Activated B cell treated with CpG ODN at 0.5 μM for 24 hours (primary cell): ENCODE results near the gene NIBAN1. TPM values are rescaled to one million over a fixed set of nuclear protein-coding genes. Genes with fewer than 3 reads are reported as not detected.

Experiments
- ATAC-seq: fragments of 200-7000 bp; cut with Tn5 transposase; one replicate; pipeline ENCODE4 v1.10.0; 2021; ENCODE audit warnings: low read depth, mild to moderate bottlenecking, moderate library complexity
- CTCF ChIA-PET: fragments of 350-600 bp; sonication (Branson Sonifier 250); formaldehyde crosslinking; loops from one replicate; lab custom pipeline; 2021; ENCODE audit warnings: antibody characterized with exemption; lab: Charles Lee
- POLR2A ChIA-PET: fragments of 350-600 bp; sonication (Branson Sonifier 250); formaldehyde crosslinking; loops from one replicate; lab custom pipeline; 2021; ENCODE audit warnings: antibody characterized with exemption; lab: Charles Lee
- DNase-seq: peaks from one replicate; pipeline ENCODE4 v3.0.0; 2022
- H3K27ac Mint-ChIP-seq: one replicate; pipeline ENCODE4 v1.8.0; 2020; ENCODE audit warnings: mixed read lengths
- H3K27me3 Mint-ChIP-seq: one replicate; pipeline ENCODE4 v1.8.0; 2021; ENCODE audit warnings: mixed read lengths
- H3K36me3 Mint-ChIP-seq: one replicate; pipeline ENCODE4 v1.8.0; 2021; ENCODE audit warnings: low read depth, mixed read lengths
- H3K4me1 Mint-ChIP-seq: one replicate; pipeline ENCODE4 v1.8.0; 2021; ENCODE audit warnings: mixed read lengths
- H3K4me3 Mint-ChIP-seq: one replicate; pipeline ENCODE4 v1.8.0; 2020; ENCODE audit warnings: mild to moderate bottlenecking, mixed read lengths
- H3K9me3 Mint-ChIP-seq: one replicate; pipeline ENCODE4 v1.8.0; 2020; ENCODE audit warnings: mixed read lengths
- intact Hi-C: fragments of 100-400 bp; cut with micrococcal nuclease; formaldehyde crosslinking; loops from one replicate; pipeline ENCODE4 v1.15.1; 2024
- total RNA-seq: library from RNA; stranded (reverse); gene quantifications from 2 replicates; pipeline ENCODE4 v1.2.3, GENCODE V29; 2022
- TF ChIP-seq, protein P1 (sequence below): fragments of 200-600 bp; IDR thresholded peaks from one replicate; pipeline ENCODE4 v1.8.0; 2022; ENCODE audit warnings: antibody characterized with exemption, mild to moderate bottlenecking

Gene NIBAN1
- total RNA-seq, 1 donor from 2014 or later = 25.4 TPM

DNA sequence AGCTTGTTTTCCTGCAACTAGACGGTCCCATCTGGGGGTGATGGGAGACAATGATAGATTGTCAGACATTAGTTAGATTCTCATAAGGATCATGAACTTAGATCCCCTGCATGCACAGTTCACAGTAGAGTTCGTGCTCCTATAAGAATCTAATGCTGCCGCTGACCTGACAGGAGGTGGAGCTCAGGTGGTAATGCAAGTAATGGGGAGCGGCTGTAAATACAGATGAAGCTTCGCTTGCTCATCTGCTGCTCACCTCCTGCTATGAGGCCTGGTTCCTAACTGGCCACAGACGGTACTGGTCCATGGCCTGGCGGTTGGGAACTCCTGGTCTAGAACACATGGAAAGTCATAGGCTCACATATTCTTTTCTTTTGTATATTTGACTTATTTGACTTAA lies 42.0 kb downstream of the NIBAN1 start:
- DNase-seq (no peak), ATAC-seq (no peak)
- H3K9me3 Mint-ChIP-seq = no peaks in the 10 kb centered on the region
- no peaks in the 10 kb centered on the region for H3K27me3 Mint-ChIP-seq
- no peak overlapping the region for H3K27ac Mint-ChIP-seq
- H3K36me3 Mint-ChIP-seq = no peaks in the 10 kb centered on the region
- intact Hi-C loops = no loop called here
- TF ChIP-seq, protein P1, sequence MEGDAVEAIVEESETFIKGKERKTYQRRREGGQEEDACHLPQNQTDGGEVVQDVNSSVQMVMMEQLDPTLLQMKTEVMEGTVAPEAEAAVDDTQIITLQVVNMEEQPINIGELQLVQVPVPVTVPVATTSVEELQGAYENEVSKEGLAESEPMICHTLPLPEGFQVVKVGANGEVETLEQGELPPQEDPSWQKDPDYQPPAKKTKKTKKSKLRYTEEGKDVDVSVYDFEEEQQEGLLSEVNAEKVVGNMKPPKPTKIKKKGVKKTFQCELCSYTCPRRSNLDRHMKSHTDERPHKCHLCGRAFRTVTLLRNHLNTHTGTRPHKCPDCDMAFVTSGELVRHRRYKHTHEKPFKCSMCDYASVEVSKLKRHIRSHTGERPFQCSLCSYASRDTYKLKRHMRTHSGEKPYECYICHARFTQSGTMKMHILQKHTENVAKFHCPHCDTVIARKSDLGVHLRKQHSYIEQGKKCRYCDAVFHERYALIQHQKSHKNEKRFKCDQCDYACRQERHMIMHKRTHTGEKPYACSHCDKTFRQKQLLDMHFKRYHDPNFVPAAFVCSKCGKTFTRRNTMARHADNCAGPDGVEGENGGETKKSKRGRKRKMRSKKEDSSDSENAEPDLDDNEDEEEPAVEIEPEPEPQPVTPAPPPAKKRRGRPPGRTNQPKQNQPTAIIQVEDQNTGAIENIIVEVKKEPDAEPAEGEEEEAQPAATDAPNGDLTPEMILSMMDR = no peak
- H3K4me1 Mint-ChIP-seq = no peaks in the 10 kb centered on the region
- CTCF ChIA-PET = no interaction called here
- POLR2A ChIA-PET = no interaction called here
- H3K4me3 Mint-ChIP-seq = no peak overlapping the region

DNA sequence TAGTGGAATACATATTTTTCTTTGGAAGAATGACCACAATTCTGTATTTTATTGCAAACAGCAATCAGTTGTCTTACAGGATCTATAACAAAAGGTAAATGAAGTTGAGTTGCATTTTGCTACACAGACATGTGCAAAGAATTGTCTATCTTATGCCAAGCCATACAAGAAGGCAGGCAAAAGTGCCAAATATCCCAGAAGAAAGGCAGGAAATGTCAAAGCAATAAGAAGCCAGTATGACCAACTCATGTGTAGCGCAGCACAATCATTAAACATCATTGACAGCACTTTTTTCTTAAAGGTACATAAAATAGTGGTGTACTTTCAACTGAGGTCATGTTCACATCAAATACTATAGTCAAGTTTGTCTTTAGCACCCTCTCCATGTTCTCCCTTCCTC lies 42.7 kb downstream of the NIBAN1 start:
- TF ChIP-seq, protein P1 = no peak
- Mint-ChIP-seq H3K36me3 (peaks cover 2% of the 10 kb centered on the region), H3K9me3 (peaks cover 5% of the 10 kb centered on the region), H3K4me1 (no peaks in the 10 kb centered on the region), H3K27ac (no peak overlapping the region), H3K4me3 (no peak overlapping the region), H3K27me3 (no peaks in the 10 kb centered on the region)
- ChIA-PET POLR2A (no interaction called here), CTCF (no interaction called here)
- no peak for DNase-seq
- intact Hi-C loops = no loop called here
- no peak for ATAC-seq

DNA sequence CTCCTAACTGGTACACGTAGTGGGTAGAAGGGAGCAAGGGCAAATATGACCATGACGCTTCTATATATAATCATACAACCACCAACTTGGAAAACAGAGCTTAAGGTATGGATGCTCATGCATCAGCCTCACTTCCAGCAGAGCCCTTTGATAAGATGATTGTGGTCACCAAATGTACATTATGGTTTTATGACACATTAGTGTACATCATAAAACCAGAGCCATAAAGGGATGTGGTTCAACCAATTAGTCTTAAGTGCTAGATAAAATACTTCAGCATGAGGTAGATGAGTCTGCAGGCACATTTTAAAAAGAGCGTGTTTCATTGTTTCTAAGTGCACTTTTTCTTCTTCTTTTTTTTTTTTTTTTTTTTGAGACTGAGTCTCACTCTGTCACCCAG lies 43.7 kb downstream of the NIBAN1 start:
- no peak overlapping the region for H3K4me3 Mint-ChIP-seq
- ChIA-PET POLR2A (no interaction called here), CTCF (no interaction called here)
- intact Hi-C loops = no loop called here
- no peaks in the 10 kb centered on the region for H3K27me3 Mint-ChIP-seq
- DNase-seq (no peak), ATAC-seq (no peak)
- TF ChIP-seq, protein P1 = no peak
- no peaks in the 10 kb centered on the region for H3K4me1 Mint-ChIP-seq
- no peak overlapping the region for H3K27ac Mint-ChIP-seq
- H3K9me3 Mint-ChIP-seq = peaks cover 8% of the 10 kb centered on the region
- peaks cover 2% of the 10 kb centered on the region for H3K36me3 Mint-ChIP-seq

DNA sequence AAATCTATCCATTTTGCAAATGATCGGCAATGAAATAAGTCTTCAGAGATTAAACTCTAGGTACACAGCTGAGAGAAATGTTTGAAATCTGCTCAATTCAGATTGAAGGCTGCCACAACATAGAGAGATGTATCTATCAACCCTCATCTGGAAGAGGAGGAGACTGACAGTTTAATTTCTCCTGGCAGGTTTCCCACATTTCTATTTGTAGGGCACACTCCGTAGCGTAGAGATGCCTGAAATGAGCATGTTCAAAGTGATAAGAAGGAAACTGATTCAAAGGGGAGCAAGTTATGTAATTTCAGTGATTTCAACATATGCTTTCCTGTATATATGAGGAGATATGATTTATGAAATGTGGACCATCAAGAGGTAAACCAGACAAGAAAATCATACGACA lies 44.1 kb downstream of the NIBAN1 start:
- peaks cover 2% of the 10 kb centered on the region for H3K36me3 Mint-ChIP-seq
- no peak for ATAC-seq
- intact Hi-C loops = no loop called here
- TF ChIP-seq, protein P1 = no peak
- CTCF ChIA-PET = no interaction called here
- H3K27ac Mint-ChIP-seq = no peak overlapping the region
- no peaks in the 10 kb centered on the region for H3K27me3 Mint-ChIP-seq
- H3K9me3 Mint-ChIP-seq = peaks cover 9% of the 10 kb centered on the region
- DNase-seq = no peak
- POLR2A ChIA-PET = no interaction called here
- H3K4me3 Mint-ChIP-seq = no peak overlapping the region
- no peaks in the 10 kb centered on the region for H3K4me1 Mint-ChIP-seq

DNA sequence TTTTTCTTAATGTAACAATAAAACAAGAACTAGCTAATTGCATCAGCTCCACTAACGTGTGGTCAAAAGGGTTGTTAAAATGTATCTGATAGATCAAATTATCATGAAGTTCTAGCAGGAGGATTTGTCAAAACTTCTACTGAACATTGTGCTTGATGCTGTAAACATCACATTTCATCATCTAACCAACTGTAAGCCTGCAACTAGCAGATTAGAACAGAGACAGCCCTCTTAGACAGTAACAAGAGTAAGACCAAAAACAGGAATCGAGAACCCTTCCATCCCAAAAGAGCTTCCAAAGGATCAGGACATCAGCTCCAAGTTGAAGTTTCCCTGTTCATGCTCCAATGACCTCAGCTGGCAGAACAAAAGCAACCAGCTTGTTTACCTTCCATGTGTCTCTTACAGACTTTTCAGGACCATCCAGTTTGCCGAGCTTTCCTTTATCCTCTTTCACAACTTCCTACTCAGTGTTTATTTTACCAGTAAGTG lies 44.6 kb downstream of the NIBAN1 start:
- Mint-ChIP-seq H3K36me3 (peaks cover 4% of the 10 kb centered on the region), H3K27me3 (no peaks in the 10 kb centered on the region), H3K27ac (no peak overlapping the region), H3K4me3 (no peak overlapping the region), H3K9me3 (peaks cover 14% of the 10 kb centered on the region), H3K4me1 (no peaks in the 10 kb centered on the region)
- ATAC-seq (no peak), DNase-seq (no peak)
- ChIA-PET POLR2A (no interaction called here), CTCF (no interaction called here)
- TF ChIP-seq, protein P1 = no peak
- intact Hi-C loops = no loop called here
